GM18526 (cell line): ENCODE results near the gene PSPH.

Experiments
- POLR2A ChIP-seq: IDR thresholded peaks from 3 replicates; pipeline ENCODE4 v1.6.1; 2011; ENCODE audit not compliant: insufficient read length; ENCODE audit errors: extremely low read depth

The PSPH gene

DNA sequence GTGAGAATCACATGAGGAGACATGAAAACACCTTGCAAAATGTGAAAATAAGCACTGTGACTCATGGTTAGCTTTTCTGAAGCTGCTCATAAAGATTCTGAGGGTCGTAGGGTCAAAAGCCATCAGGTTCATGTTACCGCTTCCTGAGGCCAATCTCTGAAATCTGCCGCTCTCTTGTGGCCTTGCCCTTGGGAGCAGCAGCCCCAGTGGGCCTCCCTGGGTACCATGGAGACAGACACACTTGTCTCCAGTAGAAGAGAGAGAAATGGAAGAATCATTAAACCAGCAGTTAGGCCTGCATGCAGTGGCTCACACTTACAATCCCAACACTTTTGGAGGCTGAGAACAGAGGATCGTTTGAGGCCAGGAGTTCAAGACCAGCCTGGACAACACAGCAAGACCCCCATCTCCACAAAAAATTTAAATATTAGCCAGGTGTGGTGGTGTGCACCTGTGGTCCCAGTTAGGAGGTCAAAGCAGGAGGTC lies 44.0 kb downstream of the PSPH start:
- no peak for TF ChIP-seq POLR2A

DNA sequence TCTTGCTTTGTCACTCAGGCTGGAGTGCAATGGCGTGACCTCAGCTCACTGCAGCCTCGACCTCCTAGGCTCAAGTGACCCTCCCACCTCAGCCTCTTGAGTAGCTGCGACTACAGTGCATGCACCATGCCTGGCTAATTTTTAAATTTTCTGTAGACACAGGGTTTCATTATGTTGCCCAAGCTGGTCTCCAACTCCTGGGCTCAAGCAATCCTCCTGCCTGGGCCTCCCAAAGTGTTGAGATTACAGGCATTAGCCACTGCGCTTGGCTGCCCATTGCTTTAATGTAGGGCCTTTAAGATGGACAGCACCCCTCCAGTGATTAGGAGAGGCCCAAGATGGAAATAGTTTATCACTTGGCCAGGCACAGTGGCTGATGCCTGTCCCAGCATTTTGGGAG lies 47.5 kb downstream of the PSPH start:
- TF ChIP-seq POLR2A, result no peak

DNA sequence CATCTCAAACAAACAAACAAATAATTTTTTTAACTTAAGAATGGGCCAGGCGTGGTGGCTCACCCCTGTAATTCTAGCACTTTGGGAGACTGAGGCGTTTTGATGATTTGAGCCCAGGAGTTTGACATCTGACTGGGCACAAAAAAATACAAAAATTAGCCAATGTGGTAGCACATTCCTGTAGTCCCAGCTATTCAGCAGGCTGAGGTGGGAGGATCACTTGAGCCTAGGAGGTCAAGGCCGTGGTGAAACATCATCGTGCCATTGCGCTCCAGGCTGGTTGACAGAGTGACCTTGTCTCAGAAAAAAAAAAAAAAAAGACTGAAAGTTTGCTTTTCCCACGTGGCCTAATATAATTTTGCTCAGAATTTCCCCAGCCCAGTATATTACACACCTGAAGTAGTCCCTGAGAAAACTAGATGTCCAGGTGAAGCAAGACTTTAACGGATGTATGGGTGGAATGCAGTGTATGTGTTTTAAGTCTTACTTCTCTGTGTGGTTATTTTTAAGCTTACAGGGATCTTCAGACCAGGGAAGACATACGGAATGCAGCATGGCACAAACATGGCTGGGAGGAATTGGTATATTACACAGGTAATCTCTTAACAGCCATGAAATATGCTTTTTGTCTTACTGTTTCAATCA lies 54.3 kb downstream of the PSPH start:
- no peak for TF ChIP-seq POLR2A

DNA sequence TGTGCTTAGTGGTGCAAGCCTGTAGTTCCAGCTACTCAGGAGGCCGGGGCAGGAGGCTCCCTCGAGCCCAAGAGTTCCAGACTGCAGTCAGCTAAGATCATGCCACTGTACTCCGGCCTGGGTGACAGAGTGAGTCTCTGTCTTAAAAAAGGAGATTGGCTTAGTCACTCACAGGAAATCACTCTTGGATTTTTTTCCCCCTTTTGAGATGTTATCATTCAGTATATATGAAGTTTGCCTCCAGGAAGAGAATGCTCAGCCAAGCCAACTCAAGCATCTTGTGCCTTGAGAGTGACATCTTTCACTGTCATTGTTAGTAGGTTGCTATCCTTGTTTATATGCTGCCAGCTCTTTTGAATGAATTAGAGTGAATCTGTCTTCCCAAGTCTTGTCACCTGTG lies 58.9 kb downstream of the PSPH start:
- no peak for TF ChIP-seq POLR2A

DNA sequence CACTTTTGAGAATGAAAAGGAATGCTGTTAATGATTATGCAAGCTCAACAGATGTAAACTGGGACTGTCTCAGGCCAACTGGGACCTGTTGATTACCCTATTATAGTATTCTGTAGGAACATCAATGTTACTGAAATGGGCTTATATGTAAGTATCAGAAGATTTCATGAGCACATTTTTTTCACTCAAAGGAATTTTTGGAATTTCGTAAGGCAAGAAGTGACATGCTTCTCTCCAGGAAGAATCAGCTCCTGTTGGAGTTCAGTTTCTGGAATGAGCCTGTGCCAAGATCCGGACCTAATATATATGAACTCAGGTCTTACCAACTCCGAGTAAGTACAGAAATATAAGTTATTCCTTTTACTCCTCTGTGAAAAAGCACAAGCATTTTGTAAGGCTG lies 67.7 kb downstream of the PSPH start:
- no peak for TF ChIP-seq POLR2A

DNA sequence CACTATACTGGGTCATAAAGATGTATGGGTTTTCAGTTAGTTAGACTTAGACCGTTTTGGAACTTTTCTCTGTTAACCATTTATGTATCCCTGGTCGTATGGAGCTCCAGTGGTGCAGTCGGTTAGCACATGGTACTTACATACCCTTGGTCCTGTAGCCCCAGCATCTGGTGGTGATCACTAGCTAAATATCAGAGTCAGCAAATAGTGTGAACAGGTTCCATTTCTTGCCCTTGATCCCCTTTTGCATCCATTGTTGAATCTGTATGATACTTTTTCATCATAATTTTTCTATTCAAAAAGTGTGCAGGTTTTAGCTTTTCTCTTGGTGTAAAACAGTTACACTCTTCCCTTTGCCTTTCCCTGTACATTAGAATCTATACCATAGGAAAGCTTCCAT lies 71.0 kb downstream of the PSPH start:
- TF ChIP-seq POLR2A, result no peak

DNA sequence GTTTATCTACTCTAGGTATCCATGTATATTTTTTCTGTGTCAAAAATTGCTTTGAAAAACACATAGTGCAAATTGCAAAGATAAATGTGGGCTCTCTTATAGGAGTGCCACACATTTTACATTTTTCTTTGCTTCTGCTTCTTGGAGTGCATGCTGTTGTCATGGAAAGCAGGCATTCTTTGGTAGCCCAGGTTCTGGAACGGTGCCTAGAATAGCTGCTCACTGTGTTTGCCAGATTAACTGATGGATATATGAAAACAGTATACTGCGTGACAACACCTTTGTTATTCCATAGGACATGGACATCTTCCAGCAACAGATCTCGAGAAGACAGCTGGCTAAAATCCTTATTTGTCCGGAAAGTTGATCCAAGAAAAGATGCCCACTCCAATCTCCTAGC lies 73.4 kb downstream of the PSPH start:
- TF ChIP-seq POLR2A, result no peak

DNA sequence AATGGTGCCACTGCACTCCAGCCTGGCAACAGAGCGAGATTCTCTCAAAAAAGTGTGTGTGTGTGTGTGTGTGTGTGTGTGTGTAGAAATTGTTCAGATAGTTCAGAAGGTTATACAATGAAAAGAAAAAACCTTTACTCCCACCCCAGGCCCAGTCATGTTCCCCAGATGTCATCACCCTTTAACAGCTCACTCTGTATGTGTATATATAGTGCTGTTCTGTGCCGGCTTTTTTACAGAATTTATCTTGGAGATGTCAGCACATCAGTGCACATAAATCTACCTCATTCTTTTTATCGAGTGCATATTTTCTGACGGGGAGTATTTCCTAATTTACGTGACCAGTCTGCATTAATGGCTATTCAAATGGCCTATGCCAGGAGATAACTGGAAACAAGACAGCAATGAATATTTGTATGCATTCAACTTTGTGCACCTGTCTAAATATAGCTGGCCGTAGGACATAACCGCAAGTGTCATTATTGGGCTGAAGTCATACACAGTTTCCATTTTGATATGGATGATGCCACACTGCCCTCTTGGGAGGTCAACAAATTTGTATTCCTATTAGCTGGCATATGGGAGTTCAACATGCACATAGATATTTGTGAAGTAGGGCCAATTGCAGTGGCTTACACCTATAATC lies 75.1 kb downstream of the PSPH start:
- no peak for TF ChIP-seq POLR2A

DNA sequence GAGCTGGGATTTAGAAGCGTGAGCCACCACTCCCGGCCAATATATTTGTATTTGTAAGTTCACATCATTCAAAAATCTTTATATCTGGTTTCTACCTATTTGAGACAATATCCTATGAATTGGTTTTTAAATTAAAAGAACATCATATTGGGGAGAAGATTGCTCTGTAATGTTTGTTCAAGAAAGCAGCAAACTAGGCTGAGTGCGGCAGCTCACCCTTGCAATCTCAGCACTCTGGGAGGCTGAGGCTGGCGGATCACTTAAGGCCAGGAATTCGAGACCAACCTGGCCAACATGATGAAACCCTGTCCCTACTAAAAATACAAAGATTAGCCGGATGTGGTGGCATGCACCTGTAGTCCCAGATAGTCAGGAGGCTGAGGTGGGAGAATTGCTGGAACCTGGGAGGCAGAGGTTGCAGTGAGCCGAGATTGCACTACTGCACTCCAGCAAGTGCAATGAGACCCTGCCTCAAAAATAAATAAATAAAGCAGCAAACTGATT lies 77.4 kb downstream of the PSPH start:
- no peak for TF ChIP-seq POLR2A

DNA sequence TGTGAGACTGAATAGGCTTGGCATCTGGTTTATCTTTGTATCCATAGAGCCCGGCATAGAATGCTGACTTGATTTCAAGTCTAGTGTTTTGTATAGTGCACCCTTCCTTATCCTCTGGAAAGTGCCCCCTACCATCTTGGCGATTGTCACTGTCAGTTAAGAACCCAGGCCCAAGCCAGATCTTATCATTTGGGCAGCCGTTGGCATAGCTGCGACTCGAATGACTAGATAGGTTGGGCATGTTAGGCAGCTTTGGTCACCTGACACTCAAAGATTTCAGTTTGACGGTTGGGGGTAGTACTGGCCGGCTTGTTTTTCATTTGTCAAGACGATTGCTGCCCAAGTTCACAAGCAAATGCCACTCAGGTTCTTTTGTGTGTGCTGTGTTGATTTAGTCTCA lies 80.3 kb downstream of the PSPH start:
- TF ChIP-seq POLR2A, result no peak

DNA sequence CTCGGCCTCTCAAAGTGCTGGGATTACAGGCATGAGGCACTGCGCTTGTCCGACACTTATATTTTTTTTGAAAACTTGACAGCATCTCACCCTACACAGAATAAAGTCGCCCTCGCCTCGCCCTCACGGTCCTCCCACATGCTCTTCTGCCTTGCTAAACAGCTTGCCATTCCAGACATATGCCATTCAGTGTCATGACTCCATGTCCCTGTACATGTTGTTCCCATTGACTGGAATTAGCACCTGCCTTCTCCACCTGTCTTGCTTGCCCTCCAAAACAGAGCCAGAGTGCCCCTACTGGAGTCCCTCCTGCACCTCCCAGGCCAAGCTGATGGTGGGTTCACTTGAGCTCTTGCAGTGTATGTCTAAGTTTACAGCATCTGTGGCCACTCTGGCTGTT lies 80.7 kb downstream of the PSPH start:
- TF ChIP-seq POLR2A, result no peak

DNA sequence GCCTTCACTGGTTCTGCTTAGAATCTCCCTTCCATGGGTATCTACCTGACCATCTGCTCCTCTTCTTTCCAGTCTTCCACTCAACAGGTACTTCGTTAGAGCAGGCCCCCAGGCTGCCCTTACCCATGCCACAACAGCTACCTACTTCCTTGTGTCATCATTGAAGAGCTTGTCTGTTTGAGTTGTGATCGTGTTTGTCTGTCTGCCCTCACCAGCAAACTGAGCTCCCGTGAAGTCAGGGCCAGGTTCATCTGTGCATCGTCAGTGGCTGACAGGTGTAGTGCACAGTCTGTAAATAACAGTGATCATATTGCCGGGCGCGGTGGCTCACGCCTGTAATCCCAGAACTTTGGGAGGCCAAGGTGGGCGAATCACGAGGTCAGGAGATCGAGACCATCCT lies 81.9 kb downstream of the PSPH start:
- no peak for TF ChIP-seq POLR2A

DNA sequence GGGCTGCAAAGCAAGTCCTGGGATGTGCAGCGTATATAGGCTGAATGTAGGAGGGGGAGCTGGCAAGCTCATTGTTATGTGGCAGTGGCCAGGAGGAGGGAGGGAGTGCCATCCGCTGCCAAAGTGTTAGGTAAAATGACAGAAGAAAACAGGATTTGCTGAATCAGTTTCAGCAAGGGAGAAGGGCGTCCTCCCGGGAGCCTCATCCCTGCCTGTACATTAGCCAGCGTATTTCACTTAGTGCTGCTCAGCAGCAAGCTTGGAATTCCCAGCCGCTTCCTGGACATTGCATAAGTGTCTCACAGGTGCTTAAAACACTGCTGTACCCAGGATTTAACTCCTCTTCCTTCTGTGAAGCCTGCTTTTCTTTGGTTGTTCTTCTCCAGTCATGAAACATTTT lies 84.4 kb downstream of the PSPH start:
- TF ChIP-seq POLR2A, result no peak

DNA sequence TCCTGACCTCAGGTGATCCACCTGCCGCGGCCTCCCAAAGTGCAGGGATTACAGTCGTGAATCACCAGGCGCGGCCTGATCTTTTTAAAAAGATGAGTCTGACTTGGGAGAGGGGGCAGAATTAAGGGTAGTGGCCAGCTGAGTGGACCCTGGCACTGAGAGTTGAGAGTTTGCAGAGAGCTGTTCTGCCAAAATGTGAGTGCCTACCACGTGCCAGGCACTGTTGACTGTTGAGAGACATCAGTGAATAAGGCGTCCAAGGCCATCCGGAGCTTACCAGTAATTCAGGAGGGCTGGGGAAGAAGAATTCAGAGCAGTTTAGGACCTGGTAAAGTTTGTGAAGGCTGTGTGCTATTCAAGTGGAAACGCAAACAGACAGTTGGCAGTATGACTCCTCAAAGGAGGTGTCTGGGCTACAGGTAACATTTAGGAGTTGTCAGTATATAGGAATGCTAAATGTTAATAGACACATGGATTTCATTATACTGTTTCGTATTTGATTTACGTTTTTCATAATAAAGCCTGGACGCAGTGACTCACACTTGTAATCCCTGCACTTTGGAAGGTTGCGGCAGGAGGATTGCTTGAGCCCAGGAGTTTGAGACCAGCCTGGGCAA lies 85.3 kb downstream of the PSPH start:
- TF ChIP-seq POLR2A, result no peak

DNA sequence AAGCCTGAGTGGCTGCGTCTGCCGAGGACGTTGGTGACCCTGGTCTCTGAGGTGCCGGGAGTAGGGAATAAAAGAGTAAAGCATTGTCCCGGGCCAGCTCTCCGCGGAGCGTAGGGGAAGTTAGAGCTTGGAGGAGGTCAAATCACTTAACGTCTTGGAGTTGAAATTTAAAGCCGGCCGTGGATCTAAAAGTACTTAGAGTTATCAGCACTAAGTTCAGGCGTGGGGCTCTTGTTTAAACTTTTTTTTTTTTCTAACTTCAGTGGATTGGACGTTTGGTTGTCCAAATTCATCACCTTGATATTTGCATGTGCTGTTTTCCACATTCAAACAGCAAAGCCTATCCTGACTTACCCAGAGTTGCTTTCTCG lies 86.2 kb downstream of the PSPH start:
- TF ChIP-seq POLR2A, result no peak

DNA sequence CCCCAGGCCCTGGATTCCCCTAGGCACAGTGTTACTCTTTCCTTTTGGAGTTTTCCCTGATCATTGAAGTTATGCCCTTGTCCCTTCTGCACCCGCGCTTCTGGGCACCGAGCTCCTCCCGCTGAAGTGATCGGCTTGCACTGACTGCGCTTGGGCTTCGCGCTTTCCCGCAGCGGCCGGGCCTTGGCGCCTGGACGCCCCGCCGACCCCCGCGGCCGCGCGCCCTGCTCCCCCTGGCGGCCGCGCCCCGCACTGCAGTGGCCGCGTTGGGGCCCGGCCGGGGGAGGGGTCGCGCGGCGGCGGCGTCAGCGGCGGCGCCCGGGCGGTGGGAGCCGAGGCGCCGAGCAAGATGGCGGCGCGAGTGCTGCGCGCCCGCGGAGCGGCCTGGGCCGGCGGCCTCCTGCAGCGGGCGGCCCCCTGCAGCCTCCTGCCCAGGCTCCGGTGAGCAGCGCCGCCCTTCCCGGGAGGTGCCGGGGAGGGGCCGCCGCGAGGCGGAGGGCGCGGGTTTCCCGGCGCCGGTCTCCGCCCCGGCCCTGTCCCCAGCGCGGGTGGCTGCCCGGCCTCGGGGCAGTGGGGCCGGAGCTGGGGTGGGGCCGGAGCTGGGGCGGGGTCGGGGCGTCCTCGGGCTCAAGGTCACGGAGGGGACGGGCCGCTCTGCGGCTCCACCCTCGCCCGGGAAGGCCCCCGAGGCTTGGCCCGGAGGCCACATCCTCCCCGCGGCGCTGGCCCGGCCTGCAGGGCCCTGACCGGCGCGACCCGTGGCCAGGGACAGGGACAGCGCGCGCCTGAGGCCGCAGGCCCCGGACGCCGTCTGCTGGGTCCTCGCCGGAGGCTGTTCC lies 86.8 kb downstream of the PSPH start, which contains the start of gene NIPSNAP2:
TSS of gene NIPSNAP2 (plus strand) at position 325 of the 839 bp plus-strand sequence. CDS start at position 350, 25 bp downstream.
- TF ChIP-seq POLR2A, result peak; percentile 70

DNA sequence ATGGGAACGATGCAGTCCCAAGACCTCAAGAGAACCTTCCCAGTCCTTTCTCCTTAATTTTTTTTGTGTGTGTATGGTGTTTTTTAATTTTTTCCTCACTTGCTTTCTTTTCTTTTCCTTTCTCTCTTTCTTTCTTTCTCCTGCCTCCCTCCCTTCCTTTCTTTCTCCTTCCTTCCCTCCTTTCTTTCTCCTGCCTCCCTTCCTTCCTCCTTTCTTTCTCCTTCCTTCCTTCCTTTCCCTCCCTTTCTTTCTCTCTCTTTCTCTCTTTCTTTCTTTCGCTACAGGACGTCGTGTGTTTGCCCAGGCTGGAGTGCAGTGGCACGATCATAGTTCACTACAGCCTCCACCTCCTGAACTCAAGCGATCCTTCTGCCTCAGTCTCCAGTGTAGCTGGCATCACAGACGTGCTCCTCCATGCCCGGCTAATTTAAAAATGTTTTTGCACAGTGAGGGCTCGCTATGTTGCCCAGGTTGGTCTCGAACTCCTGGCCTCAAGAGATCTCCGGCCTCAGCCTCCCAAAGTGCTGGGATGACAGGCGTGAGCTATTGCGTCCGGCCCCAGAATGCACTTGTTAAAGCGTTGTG lies 87.6 kb downstream of the PSPH start:
- no peak for TF ChIP-seq POLR2A
